Fibroblast of upper back skin (primary cell): Measurements from ENCODE around the gene FAM174B.

Source experiments
- DNase-seq: peaks from one replicate; pipeline ENCODE4 v3.0.0-alpha.2; 2013

FAM174B gene

GRCh38 chr15:92638709-92639365, 16.7 kb downstream of the FAM174B start:
- no peak for DNase-seq

GRCh38 chr15:92638291-92638708, 17.3 kb downstream of the FAM174B start:
- no peak for DNase-seq

GRCh38 chr15:92637626-92638025, 17.9 kb downstream of the FAM174B start:
- no peak for DNase-seq

GRCh38 chr15:92636908-92637481, 18.6 kb downstream of the FAM174B start:
- no peak for DNase-seq

GRCh38 chr15:92636401-92636907, 19.1 kb downstream of the FAM174B start:
- no peak for DNase-seq

GRCh38 chr15:92634671-92635201, 20.8 kb downstream of the FAM174B start:
- DNase-seq, result no peak

GRCh38 chr15:92634060-92634459, 21.5 kb downstream of the FAM174B start:
- no peak for DNase-seq

GRCh38 chr15:92633418-92633817, 22.2 kb downstream of the FAM174B start:
- DNase-seq, result no peak

GRCh38 chr15:92633001-92633400, 22.6 kb downstream of the FAM174B start:
- no peak for DNase-seq

GRCh38 chr15:92631721-92632120, 23.9 kb downstream of the FAM174B start:
- no peak for DNase-seq

GRCh38 chr15:92629975-92630626, 25.5 kb downstream of the FAM174B start:
- no peak for DNase-seq

- DNase-seq, result no peak
Observed at GRCh38 chr15:92629276-92629974, 26.1 kb downstream of the FAM174B start.

GRCh38 chr15:92627014-92627413, 28.6 kb downstream of the FAM174B start:
- DNase-seq, result no peak

GRCh38 chr15:92625251-92625980, 30.2 kb downstream of the FAM174B start:
- peak; percentile 76 for DNase-seq

- peak; percentile 21 for DNase-seq
Observed at GRCh38 chr15:92624401-92624991, 31.1 kb downstream of the FAM174B start.

- no peak for DNase-seq
Observed at GRCh38 chr15:92623435-92623834, 32.1 kb downstream of the FAM174B start.

- no peak for DNase-seq
Observed at GRCh38 chr15:92621972-92622533, 33.5 kb downstream of the FAM174B start.

- DNase-seq, result no peak
Observed at GRCh38 chr15:92620991-92621390, 34.6 kb downstream of the FAM174B start.

GRCh38 chr15:92619145-92620101, 36.2 kb downstream of the FAM174B start:
- DNase-seq, result peak; percentile 86
